Measurements from ENCODE around the gene ADGRF1.

DNA sequence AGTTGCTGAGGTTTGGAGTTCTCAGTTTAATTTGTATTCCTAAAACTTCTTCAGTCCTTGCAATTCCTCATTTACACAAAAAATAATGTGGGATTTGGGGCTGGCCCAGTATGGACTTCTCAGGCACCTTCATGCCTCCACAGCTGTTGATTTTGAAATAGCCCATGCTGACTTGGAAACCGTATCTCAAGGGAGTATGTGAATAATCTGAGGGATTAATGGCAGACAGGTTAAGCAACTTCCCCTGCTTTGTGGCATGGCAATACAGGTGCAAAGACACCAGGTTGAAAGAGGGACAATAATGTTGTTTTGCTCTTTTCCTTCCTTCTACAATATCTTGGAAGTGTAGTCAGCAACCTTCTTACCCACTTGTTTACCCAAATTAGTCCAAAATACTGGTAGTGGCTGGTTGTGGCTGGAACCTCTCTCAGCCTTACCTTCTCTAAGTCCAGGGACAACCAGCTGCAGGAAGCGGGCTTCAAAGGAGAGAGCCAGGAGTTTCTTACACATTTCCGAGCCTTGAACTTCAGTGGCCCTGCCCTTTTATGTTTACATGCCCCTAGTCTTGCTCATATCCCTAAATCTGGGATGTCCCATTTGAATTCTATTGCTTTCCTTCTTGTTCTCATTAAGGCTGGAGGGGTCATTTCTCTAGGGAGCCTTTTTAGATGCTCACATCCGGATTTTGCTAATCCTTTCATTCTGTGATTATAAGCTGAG, 44.1 kb upstream of the ADGRF1 start:
- TF ChIP-seq CTCF (IDR thresholded peaks at IDR 0.05): no peak
- TF ChIP-seq POLR2A (IDR thresholded peaks at IDR 0.05): no peak
- no peak for TF ChIP-seq POLR2AphosphoS5 (IDR thresholded peaks at IDR 0.05)

All from transverse colon (tissue), 4 donors.